Thyroid gland (tissue), 4 donors: ENCODE measurements around the gene RTRAF.

ENCODE experiments used
- CTCF ChIP-seq, 6 experiments: fragments of 200-600 bp in 3 of 6; fragments of 450-650 bp in 3 of 6; sonication (generic) in 3 of 6; IDR thresholded peaks; one replicate each; pipeline ENCODE4 v1.5.1; 2016 to 2019; ENCODE audit warnings: antibody characterized with exemption in 6 of 6, mild to moderate bottlenecking in 2 of 6, inconsistent platforms in 1 of 6, moderate library complexity in 1 of 6
- POLR2A ChIP-seq, 2 donors: fragments of 450-650 bp; IDR thresholded peaks; one replicate each; pipeline ENCODE4 v1.6.1; 2017; ENCODE audit warnings: antibody characterized with exemption in 2 of 2, mild to moderate bottlenecking in 2 of 2, moderate library complexity in 1 of 2

DNA sequence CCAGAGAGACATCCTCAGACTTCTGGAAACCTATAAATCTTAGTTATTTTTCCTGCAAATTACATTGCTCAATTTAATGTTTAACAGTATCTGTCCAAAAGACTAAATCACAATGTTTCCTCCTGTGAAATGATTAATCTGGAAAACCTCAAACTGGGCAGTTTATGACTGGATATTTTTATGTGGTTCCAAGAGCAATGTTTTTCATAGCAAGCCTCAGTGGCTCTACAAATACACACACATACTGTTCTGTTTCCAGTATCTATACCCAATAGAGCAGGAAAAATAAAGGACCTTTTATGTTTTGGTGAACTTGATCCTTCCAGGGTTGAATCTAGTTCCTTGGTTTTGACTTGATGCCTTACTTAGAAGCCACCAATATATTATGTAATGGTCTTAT is 70.3 kb downstream of the RTRAF start:
- TF ChIP-seq CTCF (IDR thresholded peaks at IDR 0.05) (no peak), POLR2A (IDR thresholded peaks at IDR 0.05) (no peak)
